Endothelial cell of umbilical vein (primary cell): ENCODE data around the gene ASTE1. TPM values are rescaled to one million over a fixed set of nuclear protein-coding genes. Genes with fewer than 3 reads are reported as not detected.

ENCODE experiments used
- BruUV-seq: library from RNA; stranded (reverse); fragments of 400-500 nt; replicated peaks from 2 replicates; lab custom pipeline; 2021; lab: Mats Ljungman, UMichigan
- CTCF ChIA-PET: fragments of 300-600, 350-600 bp; sonication (Branson Sonifier 250); formaldehyde crosslinking; loops from one replicate; lab custom pipeline; 2021; ENCODE audit warnings: antibody characterized with exemption, inconsistent platforms; lab: Charles Lee
- POLR2A ChIA-PET: fragments of 300-600, 350-600 bp; sonication (Branson Sonifier 250); formaldehyde crosslinking; loops from one replicate; lab custom pipeline; 2021; ENCODE audit warnings: antibody characterized with exemption, inconsistent platforms; lab: Charles Lee
- DNase-seq: peaks from one replicate; pipeline ENCODE4 v3.0.0-alpha.2; 2011; ENCODE audit warnings: low read depth, low spot score
- FAIRE-seq: peaks from 2 replicates; lab custom pipeline; 2011; peaks lifted over from hg19 to GRCh38; lab: Jason Lieb, UNC
- H2AFZ ChIP-seq: 2 replicates; pipeline ENCODE4 v1.6.0; 2012; ENCODE audit warnings: low read depth, low read length, control low read depth, inconsistent platforms
- H3K27ac ChIP-seq: 2 replicates; pipeline ENCODE4 v1.5.1; 2011; ENCODE audit warnings: low read depth, mild to moderate bottlenecking, control low read depth, low read length, moderate library complexity; ENCODE audit not compliant: insufficient read depth
- H3K27me3 ChIP-seq, 2 experiments: 2 replicates each; pipeline versions ENCODE4 v1.6.0 to v1.6.1; 2011; ENCODE audit warnings: low read length in 2 of 2, mixed read lengths in 1 of 2; ENCODE audit not compliant: control insufficient read depth in 2 of 2, insufficient read depth in 2 of 2
- H3K36me3 ChIP-seq, 2 experiments: 2 replicates in 1 of 2; 3 replicates in 1 of 2; pipeline ENCODE4 v1.5.1; 2011; ENCODE audit warnings: low read length in 2 of 2, mild to moderate bottlenecking in 1 of 2, moderate library complexity in 1 of 2; ENCODE audit not compliant: control insufficient read depth in 2 of 2, insufficient read depth in 2 of 2; ENCODE audit errors: extremely low read depth in 1 of 2
- H3K4me1 ChIP-seq: 3 replicates; pipeline ENCODE4 v1.5.1; 2011; ENCODE audit warnings: mild to moderate bottlenecking, low read length; ENCODE audit not compliant: control insufficient read depth, insufficient read depth; ENCODE audit errors: extremely low read depth
- H3K4me2 ChIP-seq: 2 replicates; pipeline ENCODE4 v1.6.1; 2011; ENCODE audit warnings: low read length, control low read depth, mixed read lengths; ENCODE audit not compliant: insufficient read depth
- H3K4me3 ChIP-seq, 3 experiments: fragments of 200-600 bp in 1 of 3; sonication (generic), shearing (Covaris generic) in 1 of 3; replicated peaks in 1 of 3; 2 replicates each; pipeline ENCODE4 v1.5.1; 2011 to 2016; ENCODE audit warnings: control low read depth in 3 of 3, low read length in 3 of 3, mild to moderate bottlenecking in 2 of 3, inconsistent platforms in 1 of 3, low read depth in 1 of 3, moderate library complexity in 1 of 3; ENCODE audit not compliant: insufficient read depth in 1 of 3
- H3K79me2 ChIP-seq: 2 replicates; pipeline ENCODE4 v1.6.0; 2012; ENCODE audit warnings: low read length, inconsistent platforms; ENCODE audit not compliant: control insufficient read depth, insufficient read depth
- H3K9ac ChIP-seq: replicated peaks from 2 replicates; pipeline ENCODE3; 2011; ENCODE audit warnings: low read length, control low read depth; ENCODE audit not compliant: insufficient read depth; ENCODE audit errors: extremely low read depth
- H3K9me1 ChIP-seq: replicated peaks from 3 replicates; pipeline ENCODE4 v1.6.0; 2011; ENCODE audit warnings: mild to moderate bottlenecking, low read length; ENCODE audit not compliant: control insufficient read depth, insufficient read depth; ENCODE audit errors: extremely low read depth
- H3K9me3 ChIP-seq: replicated peaks from 2 replicates; pipeline ENCODE4 v1.5.1; 2012; ENCODE audit warnings: low read length, inconsistent platforms; ENCODE audit not compliant: control insufficient read depth, insufficient read depth
- H4K20me1 ChIP-seq: replicated peaks from 2 replicates; pipeline ENCODE3; 2011; ENCODE audit warnings: mild to moderate bottlenecking, low read length; ENCODE audit not compliant: control insufficient read depth, insufficient read depth; ENCODE audit errors: extremely low read depth
- CTCF ChIP-seq, 2 donors: IDR thresholded peaks; 1 replicate in 1 of 2; 2 replicates in 1 of 2; pipeline ENCODE4 v1.5.1; 2011; ENCODE audit warnings: low read length in 2 of 2, mild to moderate bottlenecking in 2 of 2, moderate library complexity in 2 of 2, control low read depth in 1 of 2, inconsistent platforms in 1 of 2, low read depth in 1 of 2; ENCODE audit not compliant: insufficient read depth in 1 of 2; ENCODE audit errors: extremely low read depth in 1 of 2
- EZH2 ChIP-seq: IDR thresholded peaks from 2 replicates; pipeline ENCODE4 v1.6.1; 2012; ENCODE audit warnings: borderline replicate concordance, low read depth, mild to moderate bottlenecking, moderate library complexity, low read length, inconsistent platforms; ENCODE audit not compliant: severe bottlenecking
- FOS ChIP-seq: IDR thresholded peaks from 2 replicates; pipeline ENCODE4 v1.6.1; 2011; ENCODE audit warnings: mild to moderate bottlenecking, low read length, moderate library complexity, borderline replicate concordance; ENCODE audit not compliant: insufficient read depth
- GATA2 ChIP-seq: IDR thresholded peaks from 2 replicates; pipeline ENCODE4 v1.7.0; 2011; ENCODE audit warnings: low read depth, mild to moderate bottlenecking, moderate library complexity, mixed read lengths, low read length; ENCODE audit not compliant: insufficient read length, insufficient read depth
- JUN ChIP-seq: IDR thresholded peaks from 2 replicates; pipeline ENCODE4 v1.6.1; 2011; ENCODE audit warnings: borderline replicate concordance, low read depth; ENCODE audit not compliant: insufficient read length, insufficient read depth
- MAX ChIP-seq: IDR thresholded peaks from 2 replicates; pipeline ENCODE4 v1.6.1; 2011; ENCODE audit not compliant: insufficient read depth, insufficient read length
- MYC ChIP-seq: IDR thresholded peaks from one replicate; pipeline ENCODE4 v1.6.1; 2011; ENCODE audit warnings: mild to moderate bottlenecking, low read depth, low read length
- POLR2A ChIP-seq: IDR thresholded peaks from 2 replicates; pipeline ENCODE4 v1.6.1; 2012; ENCODE audit warnings: low read depth, mild to moderate bottlenecking, control low read depth, low read length
- POLR2AphosphoS5 ChIP-seq: IDR thresholded peaks from 2 replicates; pipeline ENCODE4 v1.6.1; 2012; ENCODE audit warnings: low read depth, mild to moderate bottlenecking, control low read depth, low read length, moderate library complexity; ENCODE audit not compliant: insufficient read depth
- dilution Hi-C: fragments of 300-500 bp; cut with MboI; formaldehyde crosslinking; loops from one replicate; pipeline ENCODE4 v1.15.0; 2019; ENCODE audit warnings: low sequenced_read_pairs; ENCODE audit not compliant: extremely low pct_ligation_motif_present
- intact Hi-C: fragments of 100-400 bp; cut with micrococcal nuclease; formaldehyde crosslinking; loops from one replicate; pipeline ENCODE4 v1.10.0; 2022
- polyA plus RNA-seq, 4 experiments: library from polyadenylated mRNA; depleted of rRNA in 3 of 4; stranded (reverse) in 3 of 4; unstranded in 1 of 4; fragments of >200 nt; gene quantifications; 2 replicates each; pipeline versions ENCODE4 v1.2.1 to v1.2.3, GENCODE V29; 2011 to 2012; ENCODE audit warnings: missing spikeins in 1 of 4
- total RNA-seq: library from RNA; stranded (reverse); gene quantifications from 2 replicates; pipeline ENCODE4 v1.2.3, GENCODE V29; 2021

ASTE1 gene
- total and polyA plus RNA-seq, 2 donors (not counting 3 experiments of a cell fraction or from before 2014, with no cell fraction given) = 4.1 to 6.7 TPM

GRCh38 chr3:131053043-131053859, 26.6 kb upstream of the ASTE1 start:
- Histone ChIP-seq H2AFZ (no peak overlapping the region), H4K20me1 (no peaks in the 10 kb centered on the region), H3K4me2 (no peak overlapping the region), H3K79me2 (no peaks in the 10 kb centered on the region), H3K9me3 (no peaks in the 10 kb centered on the region), H3K4me1 (no peaks in the 10 kb centered on the region), H3K36me3 (no peaks in the 10 kb centered on the region), H3K27me3 (no peaks in the 10 kb centered on the region), H3K27ac (no peak overlapping the region), H3K9ac (no peak overlapping the region), H3K9me1 (no peaks in the 10 kb centered on the region), H3K4me3 (no peak overlapping the region)
- FAIRE-seq (no peak), DNase-seq (peak; percentile 11)
- BruUV-seq = no TSS peak
- no peak for TF ChIP-seq FOS
- TF ChIP-seq CTCF (IDR thresholded peaks at IDR 0.05; ENCODE audit: extremely low read depth in 1 of 2, insufficient read depth in 1 of 2, low read depth in 1 of 2, low read length in 2 of 2) = peak in 1 of 2 donors; percentile 6
- dilution Hi-C loops (no loop called here), intact Hi-C loops (loop anchor here (1.0 kb wide), 2 partner anchors 741 to 976 kb away; no protein-coding TSS in a partner anchor)
- POLR2A ChIA-PET = no interaction called here
- CTCF ChIA-PET = interaction anchor here (1.1 kb wide), 1 partner anchor 985 kb away, joined by 4 read pairs; no protein-coding TSS in a partner anchor

- TF ChIP-seq POLR2A (no peak), CTCF (IDR thresholded peaks at IDR 0.05; ENCODE audit: extremely low read depth in 1 of 2, insufficient read depth in 1 of 2, low read depth in 1 of 2, low read length in 2 of 2) (no peak), GATA2 (no peak), MYC (no peak), EZH2 (no peak), POLR2AphosphoS5 (no peak), FOS (no peak), MAX (no peak), JUN (no peak)
- Histone ChIP-seq H4K20me1 (no peaks in the 10 kb centered on the region), H3K79me2 (no peaks in the 10 kb centered on the region), H2AFZ (no peak overlapping the region), H3K27me3 (no peaks in the 10 kb centered on the region), H3K27ac (no peak overlapping the region), H3K9ac (no peak overlapping the region), H3K9me1 (no peaks in the 10 kb centered on the region), H3K36me3 (no peaks in the 10 kb centered on the region), H3K4me3 (no peak overlapping the region), H3K4me1 (no peaks in the 10 kb centered on the region), H3K4me2 (no peak overlapping the region), H3K9me3 (no peaks in the 10 kb centered on the region)
- ChIA-PET POLR2A (no interaction called here), CTCF (interaction anchor here (1.0 kb wide), 1 partner anchor 9 kb away, joined by 3 read pairs; no protein-coding TSS in a partner anchor)
- DNase-seq (no peak), FAIRE-seq (no peak)
- BruUV-seq = no TSS peak
- intact Hi-C loops = no loop called here
- dilution Hi-C loops = no loop called here
These were observed 23.4 kb upstream of the ASTE1 start for GRCh38 chr3:131050001-131050400.
